GM18907 (cell line): Measurements from ENCODE around the gene TANGO2.

Experiments used
- ATAC-seq: cut with Tn5 transposase; IDR thresholded peaks from one replicate; pipeline ENCODE4 v1.9.1; 2021; ENCODE audit warnings: mild to moderate bottlenecking, moderate library complexity; ENCODE audit not compliant: unreplicated experiment

The TANGO2 gene

GRCh38 chr22:20083157-20083890, 62.4 kb downstream of the TANGO2 start:
- ATAC-seq: no peak

- ATAC-seq: no peak
Observed at GRCh38 chr22:20083891-20084546, 63.1 kb downstream of the TANGO2 start.

GRCh38 chr22:20084547-20085413, 63.9 kb downstream of the TANGO2 start:
- ATAC-seq: no peak

- no peak for ATAC-seq
Observed at GRCh38 chr22:20085651-20086050, 64.7 kb downstream of the TANGO2 start.

GRCh38 chr22:20086101-20086599, 65.2 kb downstream of the TANGO2 start:
- ATAC-seq: no peak

- ATAC-seq: no peak
Observed at GRCh38 chr22:20086763-20087162, 65.9 kb downstream of the TANGO2 start.

- no peak for ATAC-seq
Observed at GRCh38 chr22:20087319-20088262, 66.7 kb downstream of the TANGO2 start.

DNA sequence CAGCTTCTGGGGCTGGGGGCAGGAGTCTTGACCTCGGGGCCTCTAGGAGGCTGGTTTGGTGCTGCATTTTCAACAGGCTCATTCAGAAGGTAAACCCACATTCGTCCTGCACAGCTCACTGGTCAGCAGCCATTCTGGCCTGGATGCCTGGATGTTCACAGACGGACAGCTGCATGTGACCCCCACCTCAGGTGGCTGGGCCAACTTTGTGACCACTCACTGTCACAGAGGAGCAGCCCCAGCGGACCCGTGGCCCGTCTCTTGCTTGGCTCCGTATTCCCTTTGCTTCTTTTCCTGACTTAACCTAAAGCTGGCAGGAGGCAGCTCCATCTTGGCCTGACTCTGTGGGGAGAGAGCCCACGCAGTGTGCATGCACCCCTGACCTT, 67.3 kb downstream of the TANGO2 start:
- ATAC-seq: no peak

- no peak for ATAC-seq
Observed at GRCh38 chr22:20089226-20089976, 68.5 kb downstream of the TANGO2 start.

- ATAC-seq: no peak
Observed at GRCh38 chr22:20089977-20090729, 69.2 kb downstream of the TANGO2 start.

GRCh38 chr22:20090730-20091240, 69.9 kb downstream of the TANGO2 start:
- ATAC-seq: no peak

DNA sequence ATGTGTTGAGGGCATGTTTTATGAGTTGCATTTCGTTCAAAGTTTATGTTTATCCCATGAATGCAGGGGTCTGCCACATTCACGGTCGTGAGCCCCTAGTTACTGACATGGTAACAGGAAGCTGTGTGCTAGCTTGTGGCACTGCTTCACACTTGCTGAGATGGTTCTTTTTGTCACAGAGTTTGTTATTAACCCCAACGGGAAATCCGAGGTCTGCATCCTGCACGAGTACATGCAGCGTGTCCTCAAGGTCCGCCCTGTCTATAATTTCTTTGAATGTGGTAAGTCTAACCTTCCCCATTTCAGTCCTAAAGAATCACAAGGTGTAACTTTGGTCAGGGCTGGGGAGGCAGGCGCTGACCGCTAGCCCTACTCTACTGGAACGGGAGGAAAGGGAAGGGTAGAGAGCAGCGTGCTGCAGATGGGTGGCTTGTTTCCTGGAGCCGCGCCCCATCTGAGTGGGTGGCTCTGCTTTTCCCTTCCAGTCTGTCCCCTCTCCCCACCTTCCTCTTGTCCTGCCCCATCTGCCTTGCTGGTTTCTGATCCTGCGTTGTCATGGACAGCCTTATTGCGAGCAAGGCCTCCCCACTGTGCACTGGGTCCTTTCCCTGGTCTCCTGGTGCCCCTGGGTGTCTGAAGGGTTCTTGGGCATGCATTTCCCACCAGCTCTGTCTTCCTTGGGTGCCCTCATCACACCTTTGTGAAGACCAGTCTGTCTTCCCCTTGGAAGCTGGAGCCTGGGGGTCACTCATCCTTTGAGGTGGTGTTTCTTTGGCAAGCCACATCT, 71.0 kb downstream of the TANGO2 start:
- no peak for ATAC-seq

GRCh38 chr22:20092477-20092854, 71.6 kb downstream of the TANGO2 start:
- ATAC-seq: no peak

DNA sequence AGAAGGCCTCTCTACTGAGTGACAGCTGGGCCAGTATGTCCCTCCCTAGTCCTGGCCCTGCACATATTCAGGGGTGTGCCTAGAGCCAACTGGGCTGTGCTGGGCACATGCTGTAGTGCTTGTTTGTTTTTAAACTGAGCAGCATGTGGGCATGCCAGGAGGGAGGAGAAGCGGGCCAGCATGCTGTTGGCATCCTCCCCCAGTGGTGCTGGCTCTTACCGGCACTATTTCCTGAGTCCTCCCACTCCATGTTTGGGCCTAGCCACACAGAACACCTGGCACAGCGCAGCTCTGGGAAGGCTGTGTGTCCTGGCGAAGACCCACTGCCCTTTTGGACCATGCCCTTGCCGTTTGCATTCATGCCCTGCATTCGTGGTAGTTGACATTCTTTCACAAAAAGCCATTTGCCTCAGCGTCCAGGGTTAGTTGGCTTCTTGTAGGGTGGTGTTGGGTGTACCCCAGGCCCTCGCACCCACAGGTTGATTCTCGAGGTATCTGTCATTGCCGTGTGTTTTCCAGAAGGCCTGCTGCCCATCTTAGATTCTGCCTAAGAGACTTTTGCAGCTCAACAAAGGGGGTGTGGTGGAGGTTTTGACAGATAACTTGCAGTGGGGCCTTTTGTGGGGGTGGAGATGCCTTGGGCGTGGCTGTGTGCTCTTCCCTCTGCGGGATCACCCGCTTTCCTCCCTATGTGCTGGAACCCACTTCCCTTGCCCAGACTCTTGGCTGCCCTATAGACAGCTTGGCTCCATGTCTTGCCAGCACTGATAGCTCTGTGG, 72.7 kb downstream of the TANGO2 start:
- no peak for ATAC-seq

DNA sequence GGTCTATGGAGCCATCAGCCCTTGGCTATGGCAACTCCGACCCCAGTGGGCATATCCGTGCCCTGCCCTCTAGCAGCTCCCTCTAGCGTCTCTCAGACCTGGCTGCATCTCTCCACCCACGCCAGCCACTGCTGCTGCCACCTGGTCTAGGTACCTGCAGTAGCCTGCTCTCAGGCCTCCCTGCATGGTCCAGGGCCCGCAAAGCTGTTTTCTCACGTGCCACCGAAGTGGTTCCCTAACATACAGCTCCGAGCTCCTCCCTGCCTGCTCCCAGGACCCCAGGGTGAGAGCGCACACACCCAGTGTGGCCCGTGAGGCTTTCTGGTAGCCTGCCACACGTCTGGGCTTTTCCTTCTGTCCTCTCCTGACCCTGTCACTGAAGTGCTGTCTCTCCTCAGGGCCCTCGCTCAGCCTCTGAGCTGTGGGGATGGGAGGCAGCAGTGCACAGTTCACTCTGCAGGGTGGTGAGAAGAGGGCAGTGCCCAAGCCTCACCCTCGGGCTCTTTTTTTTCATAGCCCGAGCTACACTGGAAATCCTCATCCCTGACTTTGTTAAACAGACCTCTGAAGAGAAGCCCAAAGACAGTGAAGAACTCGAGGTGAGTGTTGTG, 73.4 kb downstream of the TANGO2 start:
- no peak for ATAC-seq

- ATAC-seq: no peak
Observed at GRCh38 chr22:20095521-20095920, 74.6 kb downstream of the TANGO2 start.
